ENCODE data around the gene PCDHB8.
"Not testable (repeated sequence)": the region's sequence is repeated elsewhere in the genome, so short reads cannot be mapped to it uniquely, and the experiment has no call there.

Gene PCDHB8

DNA sequence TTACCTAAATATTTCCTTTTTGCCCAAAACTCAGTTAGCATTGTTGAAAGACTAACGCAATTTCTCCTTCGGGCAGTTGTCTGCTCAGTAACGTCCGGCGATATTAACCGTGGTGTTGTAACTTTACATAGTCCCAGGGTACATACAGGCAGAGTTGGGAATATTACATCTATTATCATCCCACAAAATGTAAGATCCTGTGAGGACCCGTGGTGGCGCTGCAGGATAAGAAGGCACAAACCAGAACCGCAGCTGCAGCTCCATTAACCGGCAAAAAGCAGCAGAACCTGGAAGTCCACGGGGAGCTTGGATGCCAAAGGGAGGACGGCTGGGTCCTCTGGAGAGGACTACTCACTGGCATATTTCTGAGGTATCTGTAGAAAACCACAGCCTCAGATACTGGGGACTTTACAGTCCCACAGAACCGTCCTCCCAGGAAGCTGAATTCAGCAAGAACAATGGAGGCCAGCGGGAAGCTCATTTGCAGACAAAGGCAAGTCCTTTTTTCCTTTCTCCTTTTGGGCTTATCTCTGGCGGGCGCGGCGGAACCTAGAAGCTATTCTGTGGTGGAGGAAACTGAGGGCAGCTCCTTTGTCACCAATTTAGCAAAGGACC is at the start of gene PCDHB8:
TSS of gene PCDHB8 (plus strand) at position 214 of the 615 bp plus-strand sequence. CDS start at position 459, 245 bp downstream.
- DNase-seq (ENCODE audit: low read depth in 2 of 2, low spot score in 1 of 2) = not testable (repeated sequence)

- DNase-seq (ENCODE audit: low read depth in 2 of 2, low spot score in 1 of 2) = no peak
Measured at GRCh38 chr5:141135030-141135717, 42.4 kb upstream of the PCDHB8 start, which contains the start of gene PCDHB5. Gene PCDHB5, plus strand, starts transcription at chr5:141135206. Its CDS starts 229 bp downstream, at chr5:141135435.

DNA sequence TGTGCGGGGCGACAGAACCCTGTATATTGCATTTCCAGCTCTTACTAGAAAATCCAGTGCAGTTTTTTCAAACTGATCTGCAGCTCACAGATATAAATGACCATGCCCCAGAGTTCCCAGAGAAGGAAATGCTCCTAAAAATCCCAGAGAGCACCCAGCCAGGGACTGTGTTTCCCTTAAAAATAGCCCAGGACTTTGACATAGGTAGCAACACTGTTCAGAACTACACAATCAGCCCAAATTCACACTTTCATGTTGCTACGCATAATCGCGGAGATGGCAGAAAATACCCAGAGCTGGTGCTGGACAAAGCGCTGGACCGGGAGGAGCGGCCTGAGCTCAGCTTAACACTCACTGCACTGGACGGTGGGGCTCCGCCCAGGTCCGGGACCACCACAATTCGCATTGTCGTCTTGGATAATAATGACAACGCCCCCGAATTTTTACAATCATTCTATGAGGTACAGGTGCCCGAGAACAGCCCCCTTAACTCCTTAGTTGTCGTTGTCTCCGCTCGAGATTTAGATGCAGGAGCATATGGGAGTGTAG is 41.8 kb upstream of the PCDHB8 start:
- no peak for DNase-seq (ENCODE audit: low read depth in 2 of 2, low spot score in 1 of 2)

DNA sequence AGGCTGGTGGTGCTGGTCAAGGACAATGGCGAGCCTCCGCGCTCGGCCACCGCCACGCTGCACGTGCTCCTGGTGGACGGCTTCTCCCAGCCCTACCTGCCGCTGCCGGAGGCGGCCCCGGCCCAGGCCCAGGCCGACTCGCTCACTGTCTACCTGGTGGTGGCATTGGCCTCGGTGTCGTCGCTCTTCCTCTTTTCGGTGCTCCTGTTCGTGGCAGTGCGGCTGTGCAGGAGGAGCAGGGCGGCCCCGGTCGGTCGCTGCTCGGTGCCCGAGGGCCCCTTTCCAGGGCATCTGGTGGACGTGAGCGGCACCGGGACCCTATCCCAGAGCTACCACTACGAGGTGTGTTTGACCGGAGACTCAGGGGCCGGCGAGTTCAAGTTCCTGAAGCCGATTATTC is 40.2 kb upstream of the PCDHB8 start:
- DNase-seq (ENCODE audit: low read depth in 2 of 2, low spot score in 1 of 2) = not testable (repeated sequence)

DNA sequence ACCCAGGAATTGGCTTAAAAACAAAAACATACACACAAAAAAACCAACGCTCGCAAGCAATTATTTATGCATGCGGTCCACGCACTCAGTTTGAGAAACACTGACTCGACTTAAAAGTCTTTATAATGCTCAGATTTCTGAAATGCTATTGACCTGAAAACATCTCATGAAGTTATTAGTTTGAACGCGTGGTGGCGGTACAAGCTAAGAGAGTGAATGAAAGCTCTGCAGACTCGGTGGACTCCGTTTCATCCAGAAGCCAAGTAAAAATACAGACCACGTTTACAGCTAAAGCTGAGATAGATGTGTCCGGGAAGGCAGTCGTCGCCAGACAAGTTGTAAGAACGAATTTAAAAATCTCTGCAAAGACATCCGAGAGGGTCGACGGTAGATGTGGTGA is 27.8 kb upstream of the PCDHB8 start, which contains the start of gene PCDHB6:
TSS of gene PCDHB6 (plus strand) at position 246 of the 400 bp plus-strand sequence. CDS start 201 bp downstream, outside the sequence.
- no peak for DNase-seq (ENCODE audit: low read depth in 2 of 2, low spot score in 1 of 2)

DNA sequence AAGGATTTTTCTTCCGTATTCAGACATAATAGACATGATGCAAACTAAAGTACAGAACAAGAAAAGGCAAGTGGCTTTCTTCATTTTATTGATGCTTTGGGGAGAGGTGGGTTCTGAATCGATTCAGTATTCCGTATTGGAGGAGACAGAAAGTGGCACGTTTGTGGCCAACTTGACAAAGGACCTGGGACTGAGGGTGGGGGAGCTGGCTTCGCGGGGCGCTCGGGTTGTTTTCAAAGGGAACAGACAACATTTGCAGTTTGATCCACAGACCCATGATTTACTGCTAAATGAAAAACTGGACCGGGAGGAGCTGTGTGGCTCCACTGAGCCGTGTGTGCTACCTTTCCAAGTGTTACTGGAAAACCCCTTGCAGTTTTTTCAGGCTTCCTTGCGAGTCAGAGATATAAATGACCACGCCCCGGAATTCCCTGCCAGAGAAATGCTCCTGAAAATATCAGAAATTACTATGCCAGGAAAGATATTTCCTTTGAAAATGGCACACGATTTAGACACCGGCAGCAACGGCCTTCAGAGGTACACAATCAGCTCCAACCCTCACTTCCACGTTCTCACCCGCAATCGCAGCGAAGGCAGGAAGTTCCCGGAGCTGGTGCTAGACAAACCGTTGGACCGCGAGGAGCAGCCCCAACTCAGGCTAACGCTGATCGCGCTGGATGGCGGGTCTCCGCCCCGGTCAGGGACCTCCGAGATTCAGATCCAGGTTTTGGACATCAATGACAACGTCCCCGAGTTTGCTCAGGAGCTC is 27.2 kb upstream of the PCDHB8 start:
- no peak for DNase-seq (ENCODE audit: low read depth in 2 of 2, low spot score in 1 of 2)

DNA sequence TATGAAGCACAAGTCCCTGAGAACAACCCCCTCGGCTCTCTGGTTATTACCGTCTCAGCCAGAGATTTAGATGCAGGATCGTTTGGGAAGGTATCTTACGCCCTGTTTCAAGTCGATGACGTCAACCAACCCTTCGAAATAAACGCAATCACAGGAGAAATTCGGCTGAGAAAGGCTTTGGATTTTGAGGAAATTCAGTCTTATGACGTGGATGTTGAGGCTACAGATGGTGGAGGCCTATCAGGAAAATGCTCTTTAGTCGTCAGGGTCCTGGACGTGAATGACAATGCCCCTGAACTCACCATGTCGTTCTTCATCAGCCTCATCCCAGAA is 26.6 kb upstream of the PCDHB8 start:
- DNase-seq (ENCODE audit: low read depth in 2 of 2, low spot score in 1 of 2) = no peak

DNA sequence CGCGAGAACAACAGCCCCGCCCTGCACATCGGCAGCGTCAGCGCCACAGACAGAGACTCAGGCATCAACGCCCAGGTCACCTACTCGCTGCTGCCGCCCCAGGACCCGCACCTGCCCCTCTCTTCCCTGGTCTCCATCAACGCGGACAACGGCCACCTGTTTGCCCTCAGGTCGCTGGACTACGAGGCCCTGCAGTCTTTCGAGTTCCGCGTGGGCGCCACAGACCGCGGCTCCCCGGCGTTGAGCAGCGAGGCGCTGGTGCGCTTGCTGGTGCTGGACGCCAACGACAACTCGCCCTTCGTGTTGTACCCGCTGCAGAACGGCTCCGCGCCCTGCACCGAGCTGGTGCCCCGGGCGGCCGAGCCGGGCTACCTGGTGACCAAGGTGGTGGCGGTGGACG is 26.0 kb upstream of the PCDHB8 start:
- DNase-seq (ENCODE audit: low read depth in 2 of 2, low spot score in 1 of 2) = not testable (repeated sequence)

DNA sequence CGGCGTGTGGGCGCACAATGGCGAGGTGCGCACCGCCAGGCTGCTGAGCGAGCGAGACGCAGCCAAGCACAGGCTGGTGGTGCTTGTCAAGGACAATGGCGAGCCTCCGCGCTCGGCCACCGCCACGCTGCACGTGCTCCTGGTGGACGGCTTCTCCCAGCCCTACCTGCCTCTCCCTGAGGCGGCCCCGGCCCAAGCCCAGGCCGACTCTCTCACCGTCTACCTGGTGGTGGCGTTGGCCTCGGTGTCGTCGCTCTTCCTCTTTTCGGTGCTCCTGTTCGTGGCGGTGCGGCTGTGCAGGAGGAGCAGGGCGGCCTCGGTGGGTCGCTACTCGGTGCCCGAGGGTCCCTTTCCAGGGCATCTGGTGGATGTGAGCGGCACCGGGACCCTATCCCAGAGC is 25.5 kb upstream of the PCDHB8 start:
- not testable (repeated sequence) for DNase-seq (ENCODE audit: low read depth in 2 of 2, low spot score in 1 of 2)

DNA sequence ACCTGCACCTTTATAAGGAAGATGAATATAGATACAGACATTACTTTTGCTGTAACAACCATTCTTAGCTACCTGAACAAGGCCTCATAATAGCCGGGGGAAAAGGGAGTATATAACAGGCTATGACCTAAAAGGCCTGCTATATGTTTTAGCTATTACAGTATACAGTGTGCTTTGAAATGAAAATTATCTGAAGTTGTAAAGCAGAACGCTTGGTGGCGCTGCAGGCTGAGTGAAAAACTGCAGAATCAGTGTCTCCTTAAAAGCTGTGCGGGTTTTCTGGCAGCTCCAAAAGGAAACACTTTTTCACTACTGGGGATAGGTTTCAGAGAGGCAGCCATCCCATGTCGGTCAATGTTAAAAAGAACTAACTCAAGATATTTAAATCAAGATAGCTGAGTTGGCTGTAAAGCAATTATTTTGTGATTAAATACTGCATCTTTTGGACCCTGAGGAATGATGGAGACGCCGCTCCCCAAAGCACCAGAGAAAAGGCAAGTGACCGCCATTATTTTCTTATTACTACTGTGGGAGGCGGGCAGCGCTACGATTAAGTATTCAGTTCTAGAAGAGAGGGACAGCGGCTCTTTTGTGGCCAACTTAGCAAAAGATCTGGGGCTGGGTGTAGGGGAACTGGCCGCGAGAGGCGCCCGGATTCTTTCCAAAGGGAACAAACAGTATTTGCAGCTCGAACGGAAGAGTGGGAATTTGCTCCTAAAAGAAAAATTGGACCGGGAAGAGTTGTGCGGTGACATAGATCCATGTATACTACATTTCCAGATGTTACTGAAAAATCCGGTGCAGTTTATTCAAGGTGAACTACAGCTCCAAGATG is 21.8 kb upstream of the PCDHB8 start:
- no peak for DNase-seq (ENCODE audit: low read depth in 2 of 2, low spot score in 1 of 2)

- not testable (repeated sequence) for DNase-seq (ENCODE audit: low read depth in 2 of 2, low spot score in 1 of 2)
Measured at GRCh38 chr5:141157356-141157755, 20.2 kb upstream of the PCDHB8 start.

DNA sequence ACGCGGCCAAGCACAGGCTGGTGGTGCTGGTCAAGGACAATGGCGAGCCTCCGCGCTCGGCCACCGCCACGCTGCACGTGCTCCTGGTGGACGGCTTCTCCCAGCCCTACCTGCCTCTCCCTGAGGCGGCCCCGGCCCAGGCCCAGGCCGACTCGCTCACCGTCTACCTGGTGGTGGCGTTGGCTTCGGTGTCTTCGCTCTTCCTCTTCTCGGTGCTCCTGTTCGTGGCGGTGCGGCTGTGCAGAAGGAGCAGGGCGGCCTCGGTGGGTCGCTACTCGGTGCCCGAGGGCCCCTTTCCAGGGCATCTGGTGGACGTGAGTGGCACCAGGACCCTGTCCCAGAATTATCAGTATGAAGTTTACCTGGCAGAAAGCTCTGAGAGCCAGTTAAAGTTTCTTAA is 19.7 kb upstream of the PCDHB8 start:
- not testable (repeated sequence) for DNase-seq (ENCODE audit: low read depth in 2 of 2, low spot score in 1 of 2)

GRCh38 chr5:141172381-141173204 is 5.0 kb upstream of the PCDHB8 start, which contains the start of gene PCDHB7:
Gene PCDHB7, plus strand, starts transcription at chr5:141172644. Its CDS starts 192 bp downstream, at chr5:141172836.
- no peak for DNase-seq (ENCODE audit: low read depth in 2 of 2, low spot score in 1 of 2)

DNA sequence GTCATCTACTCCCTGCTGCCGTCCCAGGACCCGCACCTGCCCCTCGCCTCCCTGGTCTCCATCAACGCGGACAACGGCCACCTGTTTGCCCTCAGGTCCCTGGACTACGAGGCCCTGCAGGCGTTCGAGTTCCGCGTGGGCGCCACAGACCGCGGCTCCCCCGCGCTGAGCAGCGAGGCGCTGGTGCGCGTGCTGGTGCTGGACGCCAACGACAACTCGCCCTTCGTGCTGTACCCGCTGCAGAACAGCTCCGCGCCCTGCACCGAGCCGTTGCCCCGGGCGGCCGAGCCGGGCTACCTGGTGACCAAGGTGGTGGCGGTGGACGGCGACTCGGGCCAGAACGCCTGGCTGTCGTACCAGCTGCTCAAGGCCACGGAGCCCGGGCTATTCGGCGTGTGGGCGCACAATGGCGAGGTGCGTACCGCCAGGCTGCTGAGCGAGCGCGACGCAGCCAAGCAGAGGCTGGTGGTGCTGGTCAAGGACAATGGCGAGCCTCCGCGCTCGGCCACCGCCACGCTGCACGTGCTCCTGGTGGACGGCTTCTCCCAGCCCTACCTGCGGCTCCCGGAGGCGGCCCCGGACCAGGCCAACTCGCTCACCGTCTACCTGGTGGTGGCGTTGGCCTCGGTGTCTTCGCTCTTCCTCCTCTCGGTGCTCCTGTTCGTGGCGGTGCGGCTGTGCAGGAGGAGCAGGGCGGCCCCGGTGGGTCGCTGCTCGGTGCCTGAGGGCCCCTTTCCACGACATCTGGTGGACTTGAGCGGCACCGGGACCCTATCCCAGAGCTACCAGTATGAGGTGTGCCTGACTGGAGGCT is 3.1 kb upstream of the PCDHB8 start:
- DNase-seq (ENCODE audit: low read depth in 2 of 2, low spot score in 1 of 2) = not testable (repeated sequence)

- DNase-seq (ENCODE audit: low read depth in 2 of 2, low spot score in 1 of 2) = no peak
Measured at GRCh38 chr5:141175933-141176332, 1.7 kb upstream of the PCDHB8 start.

- not testable (repeated sequence) for DNase-seq (ENCODE audit: low read depth in 2 of 2, low spot score in 1 of 2)
Measured at GRCh38 chr5:141179371-141179770, 1.8 kb downstream of the PCDHB8 start.

- DNase-seq (ENCODE audit: low read depth in 2 of 2, low spot score in 1 of 2) = not testable (repeated sequence)
Measured at GRCh38 chr5:141179876-141180275, 2.3 kb downstream of the PCDHB8 start.

DNA sequence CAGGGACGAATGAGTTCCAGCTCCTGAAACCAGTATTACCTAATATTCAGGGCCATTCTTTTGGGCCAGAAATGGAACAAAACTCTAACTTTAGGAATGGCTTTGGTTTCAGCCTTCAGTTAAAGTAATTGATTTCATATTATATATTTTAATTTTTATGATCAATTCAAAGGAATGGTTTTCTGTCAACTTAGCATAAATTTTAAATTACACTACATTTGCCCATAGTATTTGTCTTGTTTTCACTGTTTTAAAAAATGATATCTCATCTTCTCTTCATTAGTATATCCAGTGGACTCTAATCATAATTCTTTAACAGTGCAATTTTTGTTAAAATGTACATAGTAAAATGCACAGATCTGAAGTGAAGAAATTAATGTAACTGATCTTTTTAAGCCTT is 2.7 kb downstream of the PCDHB8 start:
- no peak for DNase-seq (ENCODE audit: low read depth in 2 of 2, low spot score in 1 of 2)

GRCh38 chr5:141182248-141182647 is 4.7 kb downstream of the PCDHB8 start, which contains the start of gene PCDHB16:
Gene PCDHB16, plus strand, starts transcription at chr5:141182387. Its CDS starts 173 bp downstream, at chr5:141182560.
- no peak for DNase-seq (ENCODE audit: low read depth in 2 of 2, low spot score in 1 of 2)

All from stimulated activated CD8-positive, alpha-beta memory T cell treated with anti-CD3 and anti-CD28 coated beads, Interleukin-4, amount 100 ng/mL, for 4 hours (primary cell).